H1 (cell line): ENCODE measurements around the gene STXBP6. TPM values are rescaled to one million over a fixed set of nuclear protein-coding genes. Genes with fewer than 3 reads are reported as not detected.

ENCODE experiments used
- CTCF ChIA-PET: fragments of 300-600 bp; sonication (Branson Sonifier 250); formaldehyde crosslinking; loops from one replicate; lab custom pipeline; 2021; ENCODE audit not compliant: partially characterized antibody; lab: Charles Lee
- POLR2A ChIA-PET: fragments of 300-600 bp; sonication (Branson Sonifier 250); formaldehyde crosslinking; loops from one replicate; lab custom pipeline; 2021; ENCODE audit warnings: inconsistent platforms; ENCODE audit not compliant: partially characterized antibody; lab: Charles Lee
- DNase-seq, 2 experiments: peaks; one replicate each; pipeline versions ENCODE4 v3.0.0 to v3.0.0-alpha.2; 2010 to 2022; ENCODE audit warnings: low spot score in 2 of 2, low read depth in 1 of 2, mixed read lengths in 1 of 2
- FAIRE-seq: peaks from 2 replicates; lab custom pipeline; 2011; peaks lifted over from hg19 to GRCh38; lab: Jason Lieb, UNC
- H2AFZ ChIP-seq: 2 replicates; pipeline ENCODE4 v1.8.1; 2012; ENCODE audit warnings: low read length, inconsistent platforms
- H2AK5ac ChIP-seq: 2 replicates; pipeline ENCODE4 v1.6.1; 2013; ENCODE audit warnings: low read depth, low read length
- H2BK120ac ChIP-seq: replicated peaks from 2 replicates; pipeline ENCODE3; 2013; ENCODE audit warnings: low read depth, low read length, inconsistent platforms
- H2BK12ac ChIP-seq: 2 replicates; pipeline ENCODE4 v1.6.1; 2013; ENCODE audit warnings: low read depth, low read length
- H2BK15ac ChIP-seq: 2 replicates; pipeline ENCODE4 v1.6.1; 2013; ENCODE audit warnings: low read length
- H2BK20ac ChIP-seq: 2 replicates; pipeline ENCODE4 v1.6.1; 2013; ENCODE audit warnings: low read length
- H2BK5ac ChIP-seq: 2 replicates; pipeline ENCODE4 v1.6.1; 2013; ENCODE audit warnings: low read depth, low read length
- H3K14ac ChIP-seq: 2 replicates; pipeline ENCODE4 v1.6.1; 2013; ENCODE audit warnings: inconsistent platforms; ENCODE audit not compliant: insufficient read length
- H3K18ac ChIP-seq: 2 replicates; pipeline ENCODE4 v1.6.1; 2013; ENCODE audit warnings: low read length; ENCODE audit errors: extremely low read depth
- H3K23ac ChIP-seq: 2 replicates; pipeline ENCODE4 v1.6.1; 2013; ENCODE audit warnings: inconsistent platforms; ENCODE audit not compliant: insufficient read length
- H3K23me2 ChIP-seq: 2 replicates; pipeline ENCODE4 v1.6.1; 2013; ENCODE audit warnings: low read depth, low read length
- H3K27ac ChIP-seq: 2 replicates; pipeline ENCODE4 v1.6.1; 2011; ENCODE audit warnings: low read depth, low read length, inconsistent platforms
- H3K27me3 ChIP-seq, 4 experiments: replicated peaks in 1 of 4; 1 replicate in 1 of 4; 2 replicates in 3 of 4; pipeline versions ENCODE4 v1.6.1 to v1.8.1; 2011 to 2013; ENCODE audit warnings: low read length in 3 of 4, mild to moderate bottlenecking in 3 of 4, inconsistent platforms in 2 of 4, mixed read lengths in 2 of 4, moderate library complexity in 1 of 4; ENCODE audit not compliant: control insufficient read depth in 3 of 4, insufficient read depth in 3 of 4; ENCODE audit errors: extremely low read depth in 1 of 4
- H3K36me3 ChIP-seq, 4 experiments: 2 replicates each; pipeline versions ENCODE4 v1.6.1 to v1.8.1; 2011 to 2013; ENCODE audit warnings: mild to moderate bottlenecking in 4 of 4, low read length in 3 of 4, moderate library complexity in 2 of 4, control low read depth in 1 of 4, inconsistent platforms in 1 of 4; ENCODE audit not compliant: insufficient read depth in 4 of 4, control insufficient read depth in 2 of 4
- H3K4ac ChIP-seq: replicated peaks from 2 replicates; pipeline ENCODE3; 2013; ENCODE audit warnings: low read length, low read depth, mixed read lengths, inconsistent platforms; ENCODE audit not compliant: insufficient read length
- H3K4me1 ChIP-seq, 4 experiments: replicated peaks in 1 of 4; 1 replicate in 1 of 4; 2 replicates in 3 of 4; pipeline versions ENCODE4 v1.6.1 to v1.8.1; 2011 to 2013; ENCODE audit warnings: low read length in 3 of 4, inconsistent platforms in 2 of 4, mixed read lengths in 1 of 4; ENCODE audit not compliant: insufficient read depth in 4 of 4, control insufficient read depth in 3 of 4
- H3K4me2 ChIP-seq, 2 experiments: 2 replicates each; pipeline versions ENCODE4 v1.6.1 to v1.8.1; 2011 to 2013; ENCODE audit warnings: low read depth in 2 of 2, low read length in 2 of 2, control low read depth in 1 of 2, inconsistent platforms in 1 of 2, mild to moderate bottlenecking in 1 of 2; ENCODE audit not compliant: insufficient read depth in 1 of 2
- H3K4me3 ChIP-seq, 4 experiments: fragments of 200-600, 300-600 bp in 1 of 4; sonication (generic), shearing (Covaris generic), sonication (Bioruptor Twin) in 1 of 4; 2 replicates each; pipeline versions ENCODE4 v1.5.1 to v1.8.1; 2011 to 2016; ENCODE audit warnings: low read length in 4 of 4, low read depth in 3 of 4, control low read depth in 2 of 4, inconsistent platforms in 2 of 4, mild to moderate bottlenecking in 2 of 4, mixed read lengths in 1 of 4, moderate library complexity in 1 of 4; ENCODE audit not compliant: insufficient read depth in 2 of 4; ENCODE audit errors: extremely low read depth in 1 of 4
- H3K56ac ChIP-seq: replicated peaks from 2 replicates; pipeline ENCODE3; 2013; ENCODE audit warnings: low read depth, mild to moderate bottlenecking, mixed read lengths, low read length, inconsistent platforms; ENCODE audit not compliant: insufficient read length
- H3K79me1 ChIP-seq: 2 replicates; pipeline ENCODE4 v1.6.1; 2013; ENCODE audit warnings: low read depth, low read length, control low read depth
- H3K79me2 ChIP-seq, 2 experiments: 2 replicates each; pipeline versions ENCODE4 v1.6.1 to v1.8.1; 2012 to 2013; ENCODE audit warnings: low read length in 2 of 2, mild to moderate bottlenecking in 2 of 2, inconsistent platforms in 1 of 2; ENCODE audit not compliant: insufficient read depth in 2 of 2, control insufficient read depth in 1 of 2
- H3K9ac ChIP-seq, 4 experiments: replicated peaks in 1 of 4; 1 replicate in 1 of 4; 2 replicates in 3 of 4; pipeline versions ENCODE4 v1.6.1 to v1.8.1; 2011 to 2013; ENCODE audit warnings: low read depth in 3 of 4, low read length in 3 of 4, control low read depth in 2 of 4, mild to moderate bottlenecking in 2 of 4, moderate library complexity in 2 of 4, inconsistent platforms in 1 of 4; ENCODE audit errors: extremely low read depth in 1 of 4
- H3K9me3 ChIP-seq, 2 experiments: 2 replicates each; pipeline versions ENCODE4 v1.6.1 to v1.8.1; 2012 to 2013; ENCODE audit warnings: mild to moderate bottlenecking in 2 of 2, moderate library complexity in 2 of 2, control low read depth in 1 of 2, inconsistent platforms in 1 of 2, low read depth in 1 of 2, low read length in 1 of 2, mixed read lengths in 1 of 2; ENCODE audit not compliant: insufficient read depth in 2 of 2
- H4K20me1 ChIP-seq, 2 experiments: replicated peaks in 1 of 2; 2 replicates each; pipeline versions ENCODE3 to v1.8.1; 2011 to 2013; ENCODE audit warnings: inconsistent platforms in 2 of 2, low read length in 2 of 2, mild to moderate bottlenecking in 1 of 2; ENCODE audit not compliant: insufficient read depth in 2 of 2, control insufficient read depth in 1 of 2
- H4K5ac ChIP-seq: 2 replicates; pipeline ENCODE4 v1.6.1; 2013; ENCODE audit warnings: low read length, low read depth, mixed read lengths, inconsistent platforms; ENCODE audit not compliant: insufficient read length
- H4K8ac ChIP-seq: 2 replicates; pipeline ENCODE4 v1.8.0; 2013; ENCODE audit warnings: mild to moderate bottlenecking, moderate library complexity, low read length, inconsistent platforms; ENCODE audit not compliant: insufficient read depth; ENCODE audit errors: extremely low read depth
- H4K91ac ChIP-seq: replicated peaks from 2 replicates; pipeline ENCODE3; 2013; ENCODE audit warnings: low read length, mixed read lengths, inconsistent platforms; ENCODE audit not compliant: insufficient read length
- ASH2L ChIP-seq: fragments of 200-600, 300-600 bp; sonication (generic); IDR thresholded peaks from one replicate; pipeline ENCODE4 v1.7.1; 2017; ENCODE audit warnings: low read length
- CTCF ChIP-seq, 3 experiments: IDR thresholded peaks; 1 replicate in 2 of 3; 2 replicates in 1 of 3; pipeline versions ENCODE4 v1.5.1 to v1.6.1; 2011; ENCODE audit warnings: low read length in 3 of 3, mild to moderate bottlenecking in 3 of 3, inconsistent platforms in 2 of 3, low read depth in 1 of 3, moderate library complexity in 1 of 3; ENCODE audit not compliant: insufficient read depth in 1 of 3; ENCODE audit errors: control extremely low read depth in 1 of 3
- HDAC6 ChIP-seq: IDR thresholded peaks from one replicate; pipeline ENCODE4 v1.7.1; 2012; ENCODE audit warnings: low read depth, mild to moderate bottlenecking, inconsistent platforms, low read length, moderate library complexity
- JUN ChIP-seq: IDR thresholded peaks from 2 replicates; pipeline ENCODE4 v1.6.1; 2011; ENCODE audit warnings: low read depth, mild to moderate bottlenecking, improper control_type of control experiment, low read length
- MAX ChIP-seq: IDR thresholded peaks from 2 replicates; pipeline ENCODE4 v1.6.1; 2012; ENCODE audit warnings: inconsistent platforms
- POU5F1 ChIP-seq: IDR thresholded peaks from 2 replicates; pipeline ENCODE4 v1.6.1; 2011; ENCODE audit warnings: low read depth, mild to moderate bottlenecking, low read length, moderate library complexity
- RAD21 ChIP-seq, 2 experiments: IDR thresholded peaks in 1 of 2; conservative IDR thresholded peaks in 1 of 2; 2 replicates each; pipeline ENCODE4 v1.6.1; 2011; ENCODE audit warnings: low read depth in 2 of 2, low read length in 2 of 2, improper control_type of control experiment in 1 of 2, inconsistent platforms in 1 of 2, mild to moderate bottlenecking in 1 of 2, moderate library complexity in 1 of 2
- RBBP5 ChIP-seq: IDR thresholded peaks from 2 replicates; pipeline ENCODE4 v1.7.1; 2012; ENCODE audit warnings: low read depth, mild to moderate bottlenecking, inconsistent platforms, low read length, moderate library complexity, borderline replicate concordance
- SAP30 ChIP-seq: fragments of 300-600 bp; sonication (generic); IDR thresholded peaks from 2 replicates; pipeline ENCODE4 v1.7.1; 2012; ENCODE audit warnings: low read length, moderate library complexity, mild to moderate bottlenecking, inconsistent platforms; ENCODE audit not compliant: insufficient read depth, insufficient replicate concordance
- SIN3A ChIP-seq, 2 experiments: IDR thresholded peaks in 1 of 2; conservative IDR thresholded peaks in 1 of 2; 2 replicates each; pipeline ENCODE4 v1.6.1; 2011 to 2012; ENCODE audit warnings: low read length in 2 of 2, improper control_type of control experiment in 1 of 2, low read depth in 1 of 2, mild to moderate bottlenecking in 1 of 2
- SP1 ChIP-seq: IDR thresholded peaks from 2 replicates; pipeline ENCODE4 v1.6.1; 2011; ENCODE audit warnings: low read depth, low read length
- whole genome bisulfite sequencing, 2 experiments: shearing (Covaris generic) in 1 of 2; methylation state at CpG; one replicate each; pipeline versions ENCODE4 v1.1.6 to v1.1.7; 2013 to 2015; ENCODE audit warnings: low lambda C conversion rate in 2 of 2, mixed read lengths in 2 of 2, inconsistent platforms in 1 of 2, low coverage in 1 of 2, missing lambda C conversion rate in 1 of 2; ENCODE audit not compliant: insufficient replicate concordance in 2 of 2, insufficient coverage in 1 of 2, insufficient read length in 1 of 2; ENCODE audit errors: extremely low coverage in 1 of 2, missing lambda C conversion rate in 1 of 2; 5-methylcytosine and 5-hydroxymethylcytosine counted together
- polyA plus RNA-seq, 7 experiments: library from polyadenylated mRNA; depleted of rRNA in 3 of 7; stranded (reverse) in 5 of 7; unstranded in 2 of 7; fragments of >200 nt in 5 of 7; fragments of 200-250 nt in 2 of 7; gene quantifications; 1 replicate in 5 of 7; 2 replicates in 1 of 7; 4 replicates in 1 of 7; pipeline versions ENCODE4 v1.2.1 to v1.2.3, GENCODE V29; 2011 to 2013; ENCODE audit warnings: missing spikeins in 2 of 7, mixed read lengths in 2 of 7
- total RNA-seq: library from RNA; stranded (reverse); fragmentation: NEBNext Ultra II Directional; extraction: Animal tissue kit (Norgen Biotek cat#: 25700); gene quantifications from 2 replicates; pipeline ENCODE4 v1.2.1, GENCODE V29; 2021

STXBP6 gene
- total and polyA plus RNA-seq, 2 of the 8 experiments (the other 6 are each of a cell fraction or from before 2014, with no cell fraction given) = 9.4 to 18.1 TPM

GRCh38 chr14:24960816-24961215 is 89.1 kb downstream of the STXBP6 start:
- FAIRE-seq = no peak
- H4K20me1 ChIP-seq = no peaks in the 10 kb centered on the region
- H3K56ac ChIP-seq = no peak overlapping the region
- TF ChIP-seq ASH2L = no peak
- TF ChIP-seq RBBP5 = no peak
- TF ChIP-seq POU5F1 = no peak
- no peak for TF ChIP-seq SAP30
- TF ChIP-seq HDAC6 = no peak
- no peak for TF ChIP-seq RAD21 (IDR thresholded peaks at IDR 0.05 in 1 of 2, conservative IDR thresholded peaks at IDR 0.05 in 1 of 2; ENCODE audit: low read depth in 2 of 2, low read length in 2 of 2)
- TF ChIP-seq JUN = no peak
- TF ChIP-seq MAX = no peak
- TF ChIP-seq CTCF (IDR thresholded peaks at IDR 0.05; ENCODE audit: control extremely low read depth in 1 of 3, insufficient read depth in 1 of 3, low read depth in 1 of 3, low read length in 3 of 3) = no peak
- TF ChIP-seq SIN3A (conservative IDR thresholded peaks at IDR 0.05 in 1 of 2, IDR thresholded peaks at IDR 0.05 in 1 of 2; ENCODE audit: low read depth in 1 of 2, low read length in 2 of 2) = no peak
- TF ChIP-seq SP1 = no peak

More at GRCh38 chr14:24960816-24961215, 89.1 kb downstream of the STXBP6 start:
- Histone ChIP-seq H3K9me3 (no peaks in the 10 kb centered on the region), H3K4me2 (no peak overlapping the region), H2AFZ (no peak overlapping the region), H3K79me2 (no peaks in the 10 kb centered on the region), H2BK20ac (no peak overlapping the region), H2BK12ac (no peak overlapping the region), H3K14ac (no peak overlapping the region), H4K91ac (no peak overlapping the region), H4K8ac (no peak overlapping the region), H2BK15ac (no peak overlapping the region), H3K4me3 (no peak overlapping the region), H3K36me3 (no peaks in the 10 kb centered on the region), H3K23me2 (no peaks in the 10 kb centered on the region), H3K18ac (no peak overlapping the region), H3K23ac (no peak overlapping the region), H3K4ac (no peak overlapping the region), H4K5ac (no peak overlapping the region), H2AK5ac (no peak overlapping the region), H3K4me1 (peaks cover 0 to 4% (median 1%) of the 10 kb centered on the region in 4 experiments; a peak in 1 of 7 replicates), H3K27me3 (no peaks in the 10 kb centered on the region), H3K79me1 (no peaks in the 10 kb centered on the region), H3K9ac (no peak overlapping the region), H3K27ac (no peak overlapping the region), H2BK120ac (no peak overlapping the region), H2BK5ac (no peak overlapping the region)
- CTCF ChIA-PET = interaction anchor here (1.7 kb wide), 1 partner anchor 9 kb away, joined by 4 read pairs; no protein-coding TSS in a partner anchor
- DNase-seq = no peak
- POLR2A ChIA-PET = no interaction called here
- 95% methylated on average over 2 of the region's 2 CpGs; no CpG with 5 or more reads in 1 of the 2 experiments for WGBS, 2 experiments
